ENCODE results near the gene KCNG4. TPM values are rescaled to one million over a fixed set of nuclear protein-coding genes. Genes with fewer than 3 reads are reported as not detected.

The KCNG4 gene
- total and polyA plus RNA-seq, 8 donors: 0.03 to 0.06 (median 0.04) TPM; not detected in 3

GRCh38 chr16:84191466-84191865 lies 48.3 kb downstream of the KCNG4 start:
- Histone ChIP-seq H3K4me3 (no peak overlapping the region), H3K9me3 (no peaks in the 10 kb centered on the region), H3K27ac (no peak overlapping the region), H3K27me3 (peaks cover 0 to 17% of the 10 kb centered on the region in 2 donors), H3K36me3 (no peaks in the 10 kb centered on the region), H3K4me1 (peaks cover 0 to 1% of the 10 kb centered on the region in 2 donors)
- intact Hi-C loops (cut with DNase I): no loop called here
- TF ChIP-seq CTCF (IDR thresholded peaks at IDR 0.05): no peak
- DNase-seq (no peak), ATAC-seq (no peak)

GRCh38 chr16:84190731-84191388 lies 49.0 kb downstream of the KCNG4 start, which contains the start of gene ADAD2:
Gene ADAD2 (plus strand): TSS chr16:84191157. CDS start chr16:84191231, 74 bp downstream.
- ATAC-seq: no peak
- H3K36me3 ChIP-seq: no peaks in the 10 kb centered on the region
- intact Hi-C loops (cut with DNase I): no loop called here
- peaks cover 0 to 17% of the 10 kb centered on the region in 2 donors for H3K27me3 ChIP-seq
- peaks cover 3 to 7% of the 10 kb centered on the region in 2 donors for H3K4me1 ChIP-seq
- no peak within 1 kb of the TSS for H3K27ac ChIP-seq
- TF ChIP-seq CTCF (IDR thresholded peaks at IDR 0.05): no peak
- DNase-seq: no peak
- no peak within 1 kb of the TSS for H3K4me3 ChIP-seq
- H3K9me3 ChIP-seq: no peaks in the 10 kb centered on the region

- intact Hi-C loops (cut with DNase I): loop anchor here in 1 of 2 donors (10.0 kb wide), 2 partner anchors 92 to 222 kb away; partner anchors contain the start of gene NECAB2
- Histone ChIP-seq H3K27ac (peak within 1 kb of the TSS; percentile 69 to 78), H3K27me3 (no peaks in the 10 kb centered on the region), H3K4me3 (peak within 1 kb of the TSS; percentile 92 to 94), H3K36me3 (peaks cover 0 to 21% of the 10 kb centered on the region in 2 donors), H3K9me3 (no peaks in the 10 kb centered on the region), H3K4me1 (peaks cover 6 to 30% of the 10 kb centered on the region in 2 donors)
- ATAC-seq (peak; percentile 99), DNase-seq (peak; percentile 89 to 98 (median 94))
- TF ChIP-seq CTCF (IDR thresholded peaks at IDR 0.05): peak; percentile 94 to 97
These were observed 53.0 kb downstream of the KCNG4 start, which contains the start of gene TAF1C for GRCh38 chr16:84186685-84187437. Gene TAF1C (minus strand): TSS chr16:84187057. CDS start chr16:84184988, 2,069 bp downstream.

GRCh38 chr16:84184775-84185174 lies 55.0 kb downstream of the KCNG4 start:
- ATAC-seq (no peak), DNase-seq (peak in 2 of 4 donors; percentile 19 to 54)
- H3K4me3 ChIP-seq: peak overlapping the region in 1 of 2 donors; percentile 94
- intact Hi-C loops (cut with DNase I): loop anchor here in 1 of 2 donors (10.0 kb wide), 2 partner anchors 90 to 220 kb away; partner anchors contain the start of gene NECAB2
- H3K27me3 ChIP-seq: no peaks in the 10 kb centered on the region
- H3K4me1 ChIP-seq: peaks cover 6 to 30% of the 10 kb centered on the region in 2 donors
- peaks cover 0 to 42% of the 10 kb centered on the region in 2 donors for H3K36me3 ChIP-seq
- H3K9me3 ChIP-seq: no peaks in the 10 kb centered on the region
- no peak for TF ChIP-seq CTCF (IDR thresholded peaks at IDR 0.05)
- H3K27ac ChIP-seq: peak overlapping the region in 1 of 2 donors; percentile 14
